ENCODE results near the gene PRR18. TPM values are rescaled to one million over a fixed set of nuclear protein-coding genes. Genes with fewer than 3 reads are reported as not detected.

PRR18 gene
- total and polyA plus RNA-seq, 9 of the 15 experiments (the other 6 are each of a cell fraction or from before 2014, with no cell fraction given): not detected

DNA sequence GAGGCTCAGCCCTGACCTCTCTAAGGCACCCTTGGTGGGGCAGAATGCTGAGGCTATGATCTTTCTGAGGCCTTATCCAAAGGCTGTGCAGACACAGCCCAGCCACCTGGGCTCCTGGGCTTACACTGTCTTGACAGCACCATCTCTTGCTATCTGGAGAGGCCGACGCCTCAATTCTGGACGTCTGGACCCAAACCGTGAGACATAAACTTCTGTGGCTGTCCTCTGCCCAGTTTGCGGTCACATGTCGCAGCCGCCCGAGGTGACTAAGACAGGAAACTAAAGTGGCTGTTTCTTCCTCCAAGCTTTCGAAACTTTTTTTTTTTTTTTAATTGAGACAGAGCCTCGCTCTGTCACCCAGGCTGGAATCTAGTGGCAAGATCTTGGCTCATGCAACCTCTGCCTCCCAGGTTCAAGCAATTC is 49.3 kb downstream of the PRR18 start (continued):
- TF ChIP-seq EZH2 (IDR thresholded peaks at IDR 0.05; ENCODE audit: borderline replicate concordance, low read depth, low read length): no peak
- TF ChIP-seq, protein P1, sequence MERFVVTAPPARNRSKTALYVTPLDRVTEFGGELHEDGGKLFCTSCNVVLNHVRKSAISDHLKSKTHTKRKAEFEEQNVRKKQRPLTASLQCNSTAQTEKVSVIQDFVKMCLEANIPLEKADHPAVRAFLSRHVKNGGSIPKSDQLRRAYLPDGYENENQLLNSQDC (CRISPR knock-in tag; IDR thresholded peaks at IDR 0.05): no peak
- no peak for TF ChIP-seq ZBTB8A (IDR thresholded peaks at IDR 0.05; ENCODE audit: partially characterized antibody)
- no peak for TF ChIP-seq ZBED1 (IDR thresholded peaks at IDR 0.05)
- no peak for TF ChIP-seq ASH1L (IDR thresholded peaks at IDR 0.05; ENCODE audit: borderline replicate concordance, low read depth, partially characterized antibody)
- no peak for TF ChIP-seq FOXJ3 (CRISPR knock-in tag; IDR thresholded peaks at IDR 0.05)
- no peak for TF ChIP-seq NCOA1 (IDR thresholded peaks at IDR 0.05; ENCODE audit: low read depth)
- no peak for TF ChIP-seq ZNF133 (CRISPR knock-in tag; IDR thresholded peaks at IDR 0.05)
- peak; percentile 25; the same call in 1 of the 2 replicates for TF ChIP-seq RAD51 (IDR thresholded peaks at IDR 0.05; ENCODE audit: borderline replicate concordance, low read depth)
- no peak for TF ChIP-seq MTA2 (IDR thresholded peaks at IDR 0.05; ENCODE audit: low read depth)
- TF ChIP-seq ZNF282 (CRISPR knock-in tag; IDR thresholded peaks at IDR 0.05): no peak
- TF ChIP-seq, protein P2, sequence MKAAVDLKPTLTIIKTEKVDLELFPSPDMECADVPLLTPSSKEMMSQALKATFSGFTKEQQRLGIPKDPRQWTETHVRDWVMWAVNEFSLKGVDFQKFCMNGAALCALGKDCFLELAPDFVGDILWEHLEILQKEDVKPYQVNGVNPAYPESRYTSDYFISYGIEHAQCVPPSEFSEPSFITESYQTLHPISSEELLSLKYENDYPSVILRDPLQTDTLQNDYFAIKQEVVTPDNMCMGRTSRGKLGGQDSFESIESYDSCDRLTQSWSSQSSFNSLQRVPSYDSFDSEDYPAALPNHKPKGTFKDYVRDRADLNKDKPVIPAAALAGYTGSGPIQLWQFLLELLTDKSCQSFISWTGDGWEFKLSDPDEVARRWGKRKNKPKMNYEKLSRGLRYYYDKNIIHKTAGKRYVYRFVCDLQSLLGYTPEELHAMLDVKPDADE (conservative IDR thresholded peaks at IDR 0.05; ENCODE audit: control insufficient read depth, low read depth, low read length): no peak
- TF ChIP-seq, protein P3, sequence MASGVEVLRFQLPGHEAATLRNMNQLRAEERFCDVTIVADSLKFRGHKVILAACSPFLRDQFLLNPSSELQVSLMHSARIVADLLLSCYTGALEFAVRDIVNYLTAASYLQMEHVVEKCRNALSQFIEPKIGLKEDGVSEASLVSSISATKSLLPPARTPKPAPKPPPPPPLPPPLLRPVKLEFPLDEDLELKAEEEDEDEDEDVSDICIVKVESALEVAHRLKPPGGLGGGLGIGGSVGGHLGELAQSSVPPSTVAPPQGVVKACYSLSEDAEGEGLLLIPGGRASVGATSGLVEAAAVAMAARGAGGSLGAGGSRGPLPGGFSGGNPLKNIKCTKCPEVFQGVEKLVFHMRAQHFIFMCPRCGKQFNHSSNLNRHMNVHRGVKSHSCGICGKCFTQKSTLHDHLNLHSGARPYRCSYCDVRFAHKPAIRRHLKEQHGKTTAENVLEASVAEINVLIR (CRISPR knock-in tag; IDR thresholded peaks at IDR 0.05): no peak
- TF ChIP-seq POLR2AphosphoS2 (IDR thresholded peaks at IDR 0.05; ENCODE audit: low read length): no peak
- no peak for TF ChIP-seq CREBBP (IDR thresholded peaks at IDR 0.05; ENCODE audit: low read depth, low read length)
- no peak for TF ChIP-seq CSDE1 (IDR thresholded peaks at IDR 0.05)
- TF ChIP-seq HNRNPLL (IDR thresholded peaks at IDR 0.05; ENCODE audit: low read depth, low read length, poor library complexity, severe bottlenecking): no peak
- TF ChIP-seq L3MBTL2 (IDR thresholded peaks at IDR 0.05): peak; percentile 67
- TF ChIP-seq ZFX (CRISPR knock-in tag; IDR thresholded peaks at IDR 0.05): no peak
- no peak for TF ChIP-seq BMI1 (IDR thresholded peaks at IDR 0.05; ENCODE audit: low read length)
- no peak for TF ChIP-seq NONO (IDR thresholded peaks at IDR 0.05; ENCODE audit: low read depth in 2 of 2, low read length in 1 of 2)
- TF ChIP-seq CEBPB (tag; IDR thresholded peaks at IDR 0.05): no peak
- TF ChIP-seq LARP7 (IDR thresholded peaks at IDR 0.05): no peak
- no peak for TF ChIP-seq PTBP1 (IDR thresholded peaks at IDR 0.05; ENCODE audit: low read depth, low read length)
- TF ChIP-seq HEY1 (CRISPR knock-in tag; IDR thresholded peaks at IDR 0.05; ENCODE audit: borderline replicate concordance): no peak
- TF ChIP-seq STAT5B (CRISPR knock-in tag; IDR thresholded peaks at IDR 0.05): no peak
- TF ChIP-seq ZNF121 (CRISPR knock-in tag; conservative IDR thresholded peaks at IDR 0.05): no peak
- no peak for TF ChIP-seq NELFE (IDR thresholded peaks at IDR 0.05; ENCODE audit: insufficient read depth, insufficient read length)
- no peak for TF ChIP-seq FIP1L1 (IDR thresholded peaks at IDR 0.05; ENCODE audit: low read depth, low read length, poor library complexity, severe bottlenecking)
- no peak for TF ChIP-seq ZNF263 (CRISPR knock-in tag; IDR thresholded peaks at IDR 0.05; ENCODE audit: borderline replicate concordance)
- TF ChIP-seq, protein P4, sequence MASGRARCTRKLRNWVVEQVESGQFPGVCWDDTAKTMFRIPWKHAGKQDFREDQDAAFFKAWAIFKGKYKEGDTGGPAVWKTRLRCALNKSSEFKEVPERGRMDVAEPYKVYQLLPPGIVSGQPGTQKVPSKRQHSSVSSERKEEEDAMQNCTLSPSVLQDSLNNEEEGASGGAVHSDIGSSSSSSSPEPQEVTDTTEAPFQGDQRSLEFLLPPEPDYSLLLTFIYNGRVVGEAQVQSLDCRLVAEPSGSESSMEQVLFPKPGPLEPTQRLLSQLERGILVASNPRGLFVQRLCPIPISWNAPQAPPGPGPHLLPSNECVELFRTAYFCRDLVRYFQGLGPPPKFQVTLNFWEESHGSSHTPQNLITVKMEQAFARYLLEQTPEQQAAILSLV (tag; IDR thresholded peaks at IDR 0.05): no peak

Data from K562 (cell line).